Smooth muscle cell (in vitro differentiated cells): Measurements from ENCODE around the gene ETV6. TPM values are rescaled to one million over a fixed set of nuclear protein-coding genes. Genes with fewer than 3 reads are reported as not detected.

Source experiments
- DNase-seq: peaks from one replicate; lab custom pipeline; 2025; ENCODE audit not compliant: unreplicated experiment; lab: John Stamatoyannopoulos, UW
- H2AFZ ChIP-seq: fragments of 200-600 bp; sonication (generic); 2 replicates; pipeline ENCODE4 v1.6.0; 2016; ENCODE audit warnings: antibody characterized with exemption, low read depth, mild to moderate bottlenecking
- H3F3A ChIP-seq: fragments of 200-600 bp; sonication (generic); 2 replicates; pipeline ENCODE4 v1.6.0; 2017; ENCODE audit warnings: antibody characterized with exemption, low read depth
- H3K27ac ChIP-seq: fragments of 200-600 bp; sonication (generic); 2 replicates; pipeline ENCODE4 v1.5.1; 2016; ENCODE audit warnings: low read depth, mild to moderate bottlenecking
- H3K27me3 ChIP-seq: fragments of 200-600 bp; sonication (generic); 2 replicates; pipeline ENCODE4 v1.6.1; 2016; ENCODE audit warnings: low read depth, mild to moderate bottlenecking
- H3K36me3 ChIP-seq: fragments of 200-600 bp; sonication (generic); 2 replicates; pipeline ENCODE4 v1.5.1; 2016; ENCODE audit warnings: low read depth
- H3K4me1 ChIP-seq: fragments of 200-600 bp; sonication (generic); 2 replicates; pipeline ENCODE4 v1.5.1; 2016; ENCODE audit warnings: low read depth
- H3K4me2 ChIP-seq: fragments of 200-600 bp; sonication (generic); 2 replicates; pipeline ENCODE4 v1.6.0; 2016; ENCODE audit warnings: mild to moderate bottlenecking
- H3K4me3 ChIP-seq: fragments of 200-600 bp; sonication (generic); 2 replicates; pipeline ENCODE4 v1.5.1; 2016; ENCODE audit warnings: mild to moderate bottlenecking
- H3K79me2 ChIP-seq: fragments of 200-600 bp; sonication (generic); 2 replicates; pipeline ENCODE4 v1.6.0; 2016; ENCODE audit warnings: low read depth, mild to moderate bottlenecking
- H3K9ac ChIP-seq: fragments of 200-600 bp; sonication (generic); 2 replicates; pipeline ENCODE4 v1.6.0; 2016; ENCODE audit warnings: low read depth
- H3K9me3 ChIP-seq: fragments of 200-600 bp; sonication (generic); replicated peaks from 2 replicates; pipeline ENCODE4 v1.5.1; 2016; ENCODE audit warnings: low read depth
- H4K20me1 ChIP-seq: fragments of 200-600 bp; sonication (generic); 2 replicates; pipeline ENCODE4 v1.6.0; 2016; ENCODE audit warnings: low read depth
- CTCF ChIP-seq: fragments of 200-600 bp; sonication (generic); IDR thresholded peaks from 2 replicates; pipeline ENCODE4 v1.5.1; 2017; ENCODE audit warnings: borderline replicate concordance, mild to moderate bottlenecking, antibody characterized with exemption; ENCODE audit not compliant: insufficient read depth, poor library complexity, severe bottlenecking
- WGBS: methylation state at CpG from one replicate; pipeline ENCODE4 v1.1.7; 2016; ENCODE audit warnings: low lambda C conversion rate; 5-methylcytosine and 5-hydroxymethylcytosine counted together
- polyA plus RNA-seq: library from polyadenylated mRNA; unstranded; fragments of >200 nt; fragmentation: Nextera tagmentation; extraction: Ambion mirVana; gene quantifications from 2 replicates; pipeline ENCODE4 v1.2.1, GENCODE V29; 2016
- total RNA-seq: library from RNA; depleted of rRNA; stranded (reverse); fragments of >200 nt; gene quantifications from 2 replicates; pipeline ENCODE4 v1.2.3, GENCODE V29; 2014

The ETV6 gene
- total and polyA plus RNA-seq, 2 experiments from 2014 or later, result 11.5 to 23.8 TPM

- 25% methylated on average over 16 of the region's 16 CpGs for WGBS
- Histone ChIP-seq H3K27ac (peak overlapping the region; percentile 95), H3K9ac (peak overlapping the region; percentile 87), H3K79me2 (peaks cover 77% of the 10 kb centered on the region), H3K4me2 (peak overlapping the region; percentile 93), H3K9me3 (no peaks in the 10 kb centered on the region), H2AFZ (no peak overlapping the region), H3K27me3 (no peaks in the 10 kb centered on the region), H3K36me3 (no peaks in the 10 kb centered on the region), H3K4me3 (peak overlapping the region; percentile 87), H4K20me1 (no peaks in the 10 kb centered on the region), H3F3A (peaks cover 19% of the 10 kb centered on the region), H3K4me1 (peaks cover 39% of the 10 kb centered on the region)
- no peak for DNase-seq
- no peak for TF ChIP-seq CTCF
Observed at GRCh38 chr12:11652351-11653040, 3.0 kb downstream of the ETV6 start.

GRCh38 chr12:11653215-11653753 lies 3.8 kb downstream of the ETV6 start:
- DNase-seq, result no peak
- peak overlapping the region; percentile 87 for H3K9ac ChIP-seq

GRCh38 chr12:11654338-11654737 lies 4.9 kb downstream of the ETV6 start:
- Histone ChIP-seq H3K4me1 (peaks cover 48% of the 10 kb centered on the region), H3K36me3 (no peaks in the 10 kb centered on the region), H3K27ac (peak overlapping the region; percentile 95), H2AFZ (no peak overlapping the region), H4K20me1 (no peaks in the 10 kb centered on the region), H3F3A (peaks cover 25% of the 10 kb centered on the region), H3K27me3 (no peaks in the 10 kb centered on the region), H3K4me3 (no peak overlapping the region), H3K9ac (no peak overlapping the region), H3K4me2 (peak overlapping the region; percentile 93), H3K9me3 (no peaks in the 10 kb centered on the region), H3K79me2 (peaks cover 85% of the 10 kb centered on the region)
- 93% methylated on average over 4 of the region's 4 CpGs for WGBS
- TF ChIP-seq CTCF, result no peak
- no peak for DNase-seq

More at GRCh38 chr12:11653215-11653753, 3.8 kb downstream of the ETV6 start:
- peaks cover 19% of the 10 kb centered on the region for H3F3A ChIP-seq
- H3K4me2 ChIP-seq, result peak overlapping the region; percentile 93
- no peaks in the 10 kb centered on the region for H3K36me3 ChIP-seq
- H3K4me3 ChIP-seq, result peak overlapping the region; percentile 87
- H3K79me2 ChIP-seq, result peaks cover 84% of the 10 kb centered on the region
- no peaks in the 10 kb centered on the region for H4K20me1 ChIP-seq
- H3K9me3 ChIP-seq, result no peaks in the 10 kb centered on the region
- H2AFZ ChIP-seq, result no peak overlapping the region
- WGBS, result 48% methylated on average over 7 of the region's 7 CpGs
- no peak for TF ChIP-seq CTCF
- no peaks in the 10 kb centered on the region for H3K27me3 ChIP-seq
- peaks cover 46% of the 10 kb centered on the region for H3K4me1 ChIP-seq
- peak overlapping the region; percentile 95 for H3K27ac ChIP-seq
